Measurements from ENCODE around the gene FZD8.

The FZD8 gene

GRCh38 chr10:35668865-35669650 is 27.0 kb upstream of the FZD8 start:
- Histone ChIP-seq H3K9me3 (ENCODE audit: low read depth, low read length) (no peaks in the 10 kb centered on the region), H3K4me3 (no peak overlapping the region), H3K9ac (ENCODE audit: insufficient read length) (no peak overlapping the region), H3K36me3 (ENCODE audit: insufficient read depth, low read length) (no peaks in the 10 kb centered on the region), H3K27ac (no peak overlapping the region)
- TF ChIP-seq EZH2 (IDR thresholded peaks at IDR 0.05) (no peak), FOXP2 (optimal IDR thresholded peaks at IDR 0.05; ENCODE audit: control extremely low read depth, extremely low read length, insufficient read depth) (no peak), POLR2AphosphoS5 (IDR thresholded peaks at IDR 0.05; ENCODE audit: borderline replicate concordance, low read depth, low read length) (no peak)
- no peak for DNase-seq (ENCODE audit: low read depth, low spot score)

GRCh38 chr10:35667971-35668370 is 25.9 kb upstream of the FZD8 start:
- DNase-seq (ENCODE audit: low read depth, low spot score): no peak
- H3K9me3 ChIP-seq (ENCODE audit: low read depth, low read length): no peaks in the 10 kb centered on the region
- no peaks in the 10 kb centered on the region for H3K36me3 ChIP-seq (ENCODE audit: insufficient read depth, low read length)
- H3K9ac ChIP-seq (ENCODE audit: insufficient read length): no peak overlapping the region
- no peak overlapping the region for H3K27ac ChIP-seq
- H3K4me3 ChIP-seq: no peak overlapping the region
- TF ChIP-seq FOXP2 (optimal IDR thresholded peaks at IDR 0.05; ENCODE audit: control extremely low read depth, extremely low read length, insufficient read depth) (no peak), POLR2AphosphoS5 (IDR thresholded peaks at IDR 0.05; ENCODE audit: borderline replicate concordance, low read depth, low read length) (no peak), EZH2 (IDR thresholded peaks at IDR 0.05) (no peak)

- H3K4me3 ChIP-seq: no peak overlapping the region
- no peak overlapping the region for H3K27ac ChIP-seq
- TF ChIP-seq POLR2AphosphoS5 (IDR thresholded peaks at IDR 0.05; ENCODE audit: borderline replicate concordance, low read depth, low read length) (no peak), EZH2 (IDR thresholded peaks at IDR 0.05) (no peak), FOXP2 (optimal IDR thresholded peaks at IDR 0.05; ENCODE audit: control extremely low read depth, extremely low read length, insufficient read depth) (no peak)
- no peak overlapping the region for H3K9ac ChIP-seq (ENCODE audit: insufficient read length)
- H3K9me3 ChIP-seq (ENCODE audit: low read depth, low read length): no peaks in the 10 kb centered on the region
- no peaks in the 10 kb centered on the region for H3K36me3 ChIP-seq (ENCODE audit: insufficient read depth, low read length)
- DNase-seq (ENCODE audit: low read depth, low spot score): no peak
Measured at GRCh38 chr10:35667270-35667889, 25.3 kb upstream of the FZD8 start.

- Histone ChIP-seq H3K27ac (no peak overlapping the region), H3K9me3 (ENCODE audit: low read depth, low read length) (no peaks in the 10 kb centered on the region), H3K9ac (ENCODE audit: insufficient read length) (no peak overlapping the region), H3K36me3 (ENCODE audit: insufficient read depth, low read length) (no peaks in the 10 kb centered on the region), H3K4me3 (no peak overlapping the region)
- no peak for DNase-seq (ENCODE audit: low read depth, low spot score)
- TF ChIP-seq POLR2AphosphoS5 (IDR thresholded peaks at IDR 0.05; ENCODE audit: borderline replicate concordance, low read depth, low read length) (no peak), FOXP2 (optimal IDR thresholded peaks at IDR 0.05; ENCODE audit: control extremely low read depth, extremely low read length, insufficient read depth) (no peak), EZH2 (IDR thresholded peaks at IDR 0.05) (no peak)
Measured at GRCh38 chr10:35661236-35661635, 19.1 kb upstream of the FZD8 start.

GRCh38 chr10:35659456-35659855 is 17.4 kb upstream of the FZD8 start:
- TF ChIP-seq EZH2 (IDR thresholded peaks at IDR 0.05) (no peak), FOXP2 (optimal IDR thresholded peaks at IDR 0.05; ENCODE audit: control extremely low read depth, extremely low read length, insufficient read depth) (no peak)
- no peak for DNase-seq (ENCODE audit: low read depth, low spot score)
- Histone ChIP-seq H3K4me3 (no peak overlapping the region), H3K9ac (ENCODE audit: insufficient read length) (no peak overlapping the region), H3K27ac (no peak overlapping the region), H3K9me3 (ENCODE audit: low read depth, low read length) (no peaks in the 10 kb centered on the region), H3K36me3 (ENCODE audit: insufficient read depth, low read length) (no peaks in the 10 kb centered on the region)

GRCh38 chr10:35657621-35658020 is 15.5 kb upstream of the FZD8 start:
- Histone ChIP-seq H3K27ac (no peak overlapping the region), H3K4me3 (no peak overlapping the region), H3K9ac (ENCODE audit: insufficient read length) (no peak overlapping the region), H3K9me3 (ENCODE audit: low read depth, low read length) (no peaks in the 10 kb centered on the region), H3K36me3 (ENCODE audit: insufficient read depth, low read length) (no peaks in the 10 kb centered on the region)
- TF ChIP-seq EZH2 (IDR thresholded peaks at IDR 0.05): no peak
- no peak for TF ChIP-seq FOXP2 (optimal IDR thresholded peaks at IDR 0.05; ENCODE audit: control extremely low read depth, extremely low read length, insufficient read depth)
- TF ChIP-seq POLR2AphosphoS5 (IDR thresholded peaks at IDR 0.05; ENCODE audit: borderline replicate concordance, low read depth, low read length): no peak
- DNase-seq (ENCODE audit: low read depth, low spot score): no peak

GRCh38 chr10:35652824-35653223 is 10.7 kb upstream of the FZD8 start:
- no peak for DNase-seq (ENCODE audit: low read depth, low spot score)
- Histone ChIP-seq H3K9me3 (ENCODE audit: low read depth, low read length) (no peaks in the 10 kb centered on the region), H3K27ac (peak overlapping the region; percentile 46; the same call in 1 of the 2 replicates), H3K36me3 (ENCODE audit: insufficient read depth, low read length) (no peaks in the 10 kb centered on the region), H3K4me3 (no peak overlapping the region), H3K9ac (ENCODE audit: insufficient read length) (no peak overlapping the region)
- TF ChIP-seq FOXP2 (optimal IDR thresholded peaks at IDR 0.05; ENCODE audit: control extremely low read depth, extremely low read length, insufficient read depth) (no peak), EZH2 (IDR thresholded peaks at IDR 0.05) (no peak), POLR2AphosphoS5 (IDR thresholded peaks at IDR 0.05; ENCODE audit: borderline replicate concordance, low read depth, low read length) (no peak)

- Histone ChIP-seq H3K36me3 (ENCODE audit: insufficient read depth, low read length) (no peaks in the 10 kb centered on the region), H3K4me3 (no peak overlapping the region), H3K9me3 (ENCODE audit: low read depth, low read length) (no peaks in the 10 kb centered on the region), H3K27ac (no peak overlapping the region), H3K9ac (ENCODE audit: insufficient read length) (no peak overlapping the region)
- no peak for DNase-seq (ENCODE audit: low read depth, low spot score)
- TF ChIP-seq EZH2 (IDR thresholded peaks at IDR 0.05) (no peak), FOXP2 (optimal IDR thresholded peaks at IDR 0.05; ENCODE audit: control extremely low read depth, extremely low read length, insufficient read depth) (no peak), POLR2AphosphoS5 (IDR thresholded peaks at IDR 0.05; ENCODE audit: borderline replicate concordance, low read depth, low read length) (no peak)
Measured at GRCh38 chr10:35650894-35651293, 8.8 kb upstream of the FZD8 start.

Data from SK-N-MC (cell line).